GM21529 (cell line): ENCODE measurements around the gene TINAGL1.

Experiments used
- ATAC-seq: cut with Tn5 transposase; IDR thresholded peaks from one replicate; pipeline ENCODE4 v1.9.1; 2021; ENCODE audit not compliant: unreplicated experiment

TINAGL1 gene

GRCh38 chr1:31576201-31576669, at the start of gene TINAGL1:
TINAGL1 (plus strand) TSS chr1:31576515; CDS start chr1:31577149, 634 bp downstream.
- no peak for ATAC-seq

DNA sequence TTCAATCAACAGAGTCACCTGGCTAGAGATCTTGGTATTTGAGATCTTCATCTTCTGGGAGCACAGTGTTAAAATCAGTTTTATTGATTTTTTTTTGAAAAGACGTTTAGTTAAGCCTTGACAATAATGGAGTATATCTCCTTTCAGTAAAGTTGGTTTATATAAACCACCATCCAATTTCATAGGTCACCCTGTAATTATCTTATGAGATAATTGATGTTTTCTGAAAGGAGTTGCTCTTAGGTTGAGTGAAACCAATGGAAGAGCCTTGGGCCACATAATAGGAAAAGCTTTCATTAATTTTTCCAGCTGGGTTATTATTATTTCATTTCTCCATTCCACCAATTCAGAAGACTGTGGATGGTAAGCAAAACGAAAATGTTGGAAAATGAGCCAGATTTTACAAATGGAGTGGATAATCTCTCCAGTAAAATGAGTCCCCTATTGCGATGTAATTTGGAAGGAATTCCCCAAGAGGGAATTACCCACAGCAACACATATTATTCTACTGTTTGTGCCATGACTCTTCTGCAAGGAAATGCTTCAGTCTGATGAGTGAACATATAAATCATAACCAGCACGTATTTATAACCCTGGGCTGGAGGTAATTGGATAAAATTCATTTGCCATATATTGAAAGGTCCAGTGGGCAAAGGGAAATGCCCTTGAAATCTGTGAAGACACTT, 46.2 kb upstream of the TINAGL1 start:
- no peak for ATAC-seq

GRCh38 chr1:31531177-31531999, 44.9 kb upstream of the TINAGL1 start:
- no peak for ATAC-seq

- no peak for ATAC-seq
Observed at GRCh38 chr1:31532173-31532572, 44.1 kb upstream of the TINAGL1 start.

DNA sequence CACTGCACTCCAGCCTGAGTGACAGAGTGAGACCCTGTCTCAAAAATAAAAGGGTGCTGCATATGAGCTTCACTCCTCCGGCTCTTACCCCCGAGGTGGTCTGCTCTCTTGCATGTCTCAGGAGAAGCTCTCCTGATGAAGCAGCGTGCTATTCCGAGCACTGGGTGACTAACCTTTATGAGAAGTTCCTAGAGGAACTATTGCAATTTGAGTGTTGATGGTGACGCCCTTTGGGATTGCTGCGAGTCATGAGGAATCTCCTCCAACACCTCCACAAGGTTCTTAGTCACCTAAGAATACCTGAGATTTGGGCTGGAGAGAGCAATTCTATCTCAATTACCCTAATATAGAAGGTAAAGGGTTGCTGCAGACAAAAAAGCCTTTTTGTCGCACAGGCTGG, 40.8 kb upstream of the TINAGL1 start:
- ATAC-seq = no peak

DNA sequence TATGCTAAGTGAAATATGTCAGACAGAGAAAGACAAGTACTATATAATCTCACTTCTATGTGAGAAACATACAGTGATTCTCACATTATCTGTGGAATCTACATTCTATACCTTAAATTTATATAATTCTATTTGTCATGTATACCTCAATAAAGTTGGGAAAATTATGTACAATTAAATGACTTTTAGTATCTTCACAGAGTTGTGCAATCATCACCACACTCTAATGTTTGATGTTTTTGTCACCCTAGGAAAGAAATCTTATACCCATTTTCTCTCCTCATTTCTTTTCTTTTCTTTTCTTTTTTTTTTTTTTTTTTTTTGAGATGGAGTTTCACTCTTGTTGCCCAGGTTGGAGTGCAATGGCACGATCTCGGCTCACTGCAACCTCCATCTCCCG, 37.0 kb upstream of the TINAGL1 start:
- no peak for ATAC-seq

DNA sequence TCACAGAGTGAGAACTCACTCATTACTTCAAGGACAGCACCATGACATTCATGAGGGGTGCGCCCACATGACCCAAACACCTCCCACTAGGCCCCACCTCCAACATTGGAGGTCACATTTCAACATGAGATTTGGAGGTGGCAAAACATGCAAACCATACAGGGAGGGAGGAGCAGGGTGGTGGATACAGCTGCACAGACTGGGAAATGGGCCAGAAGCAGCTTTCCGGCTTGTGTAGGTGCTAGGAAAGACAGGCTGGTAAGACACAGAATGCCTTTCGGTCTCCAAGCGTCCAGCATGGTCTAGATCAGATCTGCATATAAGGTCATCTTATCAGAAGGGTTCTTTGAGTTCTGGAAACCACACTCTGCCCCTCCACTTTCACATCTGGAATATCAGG, 35.1 kb upstream of the TINAGL1 start:
- ATAC-seq = no peak

GRCh38 chr1:31545927-31546540, 30.3 kb upstream of the TINAGL1 start:
- no peak for ATAC-seq

DNA sequence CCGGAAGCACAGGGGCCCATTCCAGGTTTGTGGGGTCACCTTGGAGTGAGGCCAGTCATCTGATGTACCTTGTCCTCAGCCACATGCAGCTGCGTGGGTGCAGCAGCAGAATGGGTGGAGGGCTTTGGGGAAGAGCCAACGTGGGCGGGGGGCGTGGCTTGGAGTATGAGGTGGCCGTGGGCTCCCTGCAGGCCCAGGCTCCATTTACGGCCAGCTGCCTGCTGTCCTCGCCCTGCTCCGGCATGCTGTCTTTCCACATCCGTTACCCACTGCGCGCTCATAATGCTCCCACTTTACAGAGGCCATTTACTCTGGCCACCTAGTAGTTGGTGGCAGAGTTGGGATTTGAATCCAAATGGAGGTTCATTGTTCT, 27.8 kb upstream of the TINAGL1 start:
- ATAC-seq = peak; percentile 3

GRCh38 chr1:31548907-31549808, 27.2 kb upstream of the TINAGL1 start:
- peak; percentile 74 for ATAC-seq

DNA sequence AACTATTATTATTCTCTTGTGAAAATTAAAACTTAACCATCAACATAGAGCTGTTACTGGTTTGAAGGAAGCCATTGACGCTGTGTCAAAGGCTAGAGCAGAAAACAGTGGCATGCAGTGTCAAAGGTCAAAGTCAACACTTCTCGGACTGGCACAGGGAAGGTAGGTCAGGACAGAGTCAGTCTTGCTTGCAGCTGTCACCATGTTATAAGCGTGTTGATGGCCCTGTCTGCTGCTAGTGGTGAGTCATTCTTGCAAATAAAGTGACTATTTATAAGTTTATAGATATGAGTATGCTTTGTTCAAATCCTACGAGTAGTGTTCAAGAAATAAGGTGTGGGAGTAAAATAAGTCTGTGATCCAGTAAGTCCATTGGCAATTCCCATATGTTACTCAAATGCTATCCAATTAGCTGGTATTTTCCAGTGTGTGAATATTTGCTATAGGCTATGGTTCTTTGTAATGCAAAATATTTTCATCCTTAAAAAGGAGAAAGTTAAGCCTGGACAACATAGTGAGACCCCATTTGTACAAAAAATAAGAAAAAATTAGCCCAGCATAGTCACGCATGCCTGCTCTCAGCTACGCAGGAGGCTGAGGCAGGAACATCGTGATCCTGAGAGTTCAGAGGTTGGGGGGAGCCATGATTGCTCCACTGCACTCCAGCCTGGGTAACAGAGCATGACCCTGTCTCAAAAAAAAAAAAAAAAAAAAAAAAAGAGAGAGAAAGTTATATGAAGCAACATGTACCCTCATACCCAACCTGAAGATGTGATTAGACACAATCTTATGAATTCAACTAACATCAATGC, 26.3 kb upstream of the TINAGL1 start:
- peak; percentile 58 for ATAC-seq

DNA sequence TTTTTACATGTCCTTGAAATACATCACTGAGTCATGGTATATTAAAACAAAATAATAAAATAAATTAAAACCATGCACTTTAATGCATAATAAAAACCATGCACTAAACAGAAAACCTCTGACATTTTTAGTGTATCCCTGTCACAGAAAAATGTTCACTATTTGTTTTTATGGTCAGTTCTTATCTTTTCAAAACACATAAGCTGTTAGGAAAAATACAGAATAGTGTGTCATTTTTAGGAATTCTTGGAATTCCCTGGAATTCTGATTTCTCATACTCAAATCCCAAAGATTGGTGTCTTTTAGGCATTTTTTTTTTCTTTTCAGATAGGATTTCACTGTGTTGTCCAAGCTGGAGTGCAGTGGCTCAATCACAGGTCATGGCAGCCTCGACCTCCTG, 25.1 kb upstream of the TINAGL1 start:
- ATAC-seq = no peak

- ATAC-seq = no peak
Observed at GRCh38 chr1:31552489-31552888, 23.8 kb upstream of the TINAGL1 start.

GRCh38 chr1:31556481-31557006, 19.8 kb upstream of the TINAGL1 start:
- ATAC-seq = no peak

DNA sequence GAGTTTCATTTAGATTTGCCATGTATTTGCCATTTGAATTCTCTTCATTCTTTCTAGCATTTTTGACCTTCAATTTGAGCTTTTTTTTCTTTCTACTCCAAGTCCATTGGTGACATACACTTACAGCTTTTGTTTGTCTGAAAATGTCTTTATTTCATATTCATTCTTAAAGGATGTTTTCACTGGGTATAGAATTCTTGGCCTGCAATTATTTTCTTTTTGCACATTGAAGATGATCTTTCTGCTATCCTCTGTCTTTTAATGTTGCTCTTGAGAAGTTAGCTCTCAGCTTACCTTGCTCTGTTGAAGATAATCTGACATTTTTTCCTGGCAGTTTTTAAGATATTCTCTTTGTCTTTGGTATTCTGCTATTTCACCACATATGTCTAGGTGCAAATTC, 16.6 kb upstream of the TINAGL1 start:
- no peak for ATAC-seq

GRCh38 chr1:31560394-31560793, 15.9 kb upstream of the TINAGL1 start:
- no peak for ATAC-seq

DNA sequence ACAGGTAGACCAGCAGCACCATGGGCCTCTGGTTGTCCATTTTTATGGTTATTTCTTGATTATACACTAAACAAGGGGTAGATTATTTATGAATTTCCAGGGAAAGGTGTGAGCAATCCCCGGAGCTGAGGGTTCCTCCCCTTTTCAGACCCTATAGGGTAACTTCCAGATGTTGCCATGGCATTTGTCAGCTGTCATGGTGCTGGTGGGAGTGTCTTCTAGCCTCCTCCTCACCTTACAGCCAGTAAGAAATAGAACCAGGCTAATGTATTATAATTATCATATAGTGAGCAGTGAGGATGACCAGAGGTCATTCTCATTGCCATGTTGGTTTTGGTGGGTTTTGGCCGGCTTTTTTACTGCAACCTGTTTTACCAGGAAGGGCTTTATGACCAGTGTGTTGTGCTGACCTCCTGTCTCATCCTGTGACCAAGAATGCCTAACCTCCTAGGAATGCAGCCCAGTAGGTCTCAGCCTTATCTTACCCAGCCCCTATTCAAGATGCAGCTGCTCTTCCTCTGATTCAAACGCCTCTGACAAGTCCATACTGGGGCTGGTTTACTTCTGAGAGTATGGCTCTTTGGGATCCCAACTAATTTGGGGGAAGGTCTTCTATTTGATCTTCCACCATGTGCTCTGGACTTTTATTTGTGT, 13.5 kb upstream of the TINAGL1 start:
- no peak for ATAC-seq

- ATAC-seq = no peak
Observed at GRCh38 chr1:31564606-31564989, 11.7 kb upstream of the TINAGL1 start.

DNA sequence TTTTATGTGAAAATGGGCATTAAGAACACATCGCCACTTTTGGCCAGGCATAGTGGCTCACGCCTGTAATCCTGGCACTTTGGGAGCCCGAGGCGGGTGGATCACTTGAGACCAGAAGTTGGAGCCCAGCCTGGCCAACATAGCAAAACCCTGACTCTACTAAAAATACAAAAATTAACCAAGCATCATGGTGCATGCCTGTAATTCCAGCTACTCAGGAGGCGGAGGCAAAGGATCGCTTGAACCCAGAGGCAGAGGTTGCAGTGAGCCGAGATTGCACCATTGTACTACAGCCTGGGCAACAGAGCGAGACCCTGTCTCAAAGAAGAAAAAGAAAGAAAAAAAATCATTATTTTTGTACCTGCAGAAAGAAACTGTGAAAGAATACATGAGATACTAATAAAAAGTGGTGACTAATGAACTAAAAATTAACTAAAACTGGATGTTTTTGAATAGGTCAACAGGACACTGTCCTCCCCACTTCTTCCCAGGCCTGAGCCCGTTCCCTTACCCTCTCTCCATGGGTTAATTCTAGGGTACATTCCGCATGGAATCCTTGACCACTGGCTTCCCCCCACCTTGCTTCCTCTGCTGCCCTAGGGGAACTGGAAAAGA, 8.3 kb upstream of the TINAGL1 start:
- ATAC-seq = no peak
